ENCODE results near the gene ENO1.

ENO1 gene

DNA sequence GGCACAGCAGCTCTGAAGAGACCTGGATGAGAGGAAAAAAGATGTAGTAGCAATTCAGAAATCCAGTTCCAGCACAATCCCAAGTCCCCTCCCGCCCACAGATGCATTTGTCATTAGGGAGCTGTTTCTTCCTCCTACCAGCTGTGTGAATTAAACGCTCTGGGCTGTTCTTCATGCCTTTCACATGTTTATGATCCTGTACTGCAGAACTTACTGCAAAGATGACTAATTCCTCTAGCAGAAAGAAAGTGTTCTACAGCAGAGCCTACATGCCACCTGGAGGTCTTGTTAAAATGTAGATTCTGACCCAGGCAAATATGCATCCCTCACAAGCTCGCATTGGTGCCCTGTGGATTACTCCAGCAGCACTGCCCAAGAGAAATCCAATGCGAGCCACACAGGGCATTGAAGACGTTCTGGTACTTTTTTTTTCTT, 6.5 kb downstream of the ENO1 start:
- CTCF ChIA-PET = interaction anchor here (0.8 to 1.7 kb wide), 5 partner anchors 9 to 133 kb away, joined by 3 to 7 read pairs (median 5); no protein-coding TSS in a partner anchor
- H3K27me3 Mint-ChIP-seq = no peaks in the 10 kb centered on the region
- peak overlapping the region; percentile 96 for H3K4me3 Mint-ChIP-seq
- H3K36me3 Mint-ChIP-seq = peaks cover 94% of the 10 kb centered on the region
- DNase-seq = no peak
- H3K4me1 Mint-ChIP-seq = peaks cover 81% of the 10 kb centered on the region
- H3K9me3 Mint-ChIP-seq = no peaks in the 10 kb centered on the region
- H3K27ac Mint-ChIP-seq = peak overlapping the region; percentile 98

DNA sequence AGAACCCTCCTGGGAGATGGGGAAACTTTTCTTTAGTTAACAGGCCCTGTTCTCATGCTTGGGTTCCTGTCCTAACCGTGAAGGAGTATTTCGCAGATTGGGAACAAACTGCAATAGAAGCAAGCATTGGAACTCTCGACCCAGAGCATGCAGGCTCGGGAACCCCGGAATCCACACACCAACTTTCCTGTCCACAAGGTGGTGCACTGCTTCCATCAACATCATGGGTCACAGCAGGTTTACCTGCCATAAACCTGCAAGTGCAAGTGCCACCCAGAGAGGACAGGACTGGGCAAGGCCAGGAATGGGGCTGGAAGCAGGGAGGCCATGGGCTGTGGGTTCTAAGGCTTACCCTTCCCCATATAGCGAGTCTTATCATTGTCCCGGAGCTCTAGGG, 6.9 kb downstream of the ENO1 start:
- peak overlapping the region; percentile 98 for H3K27ac Mint-ChIP-seq
- H3K4me3 Mint-ChIP-seq = peak overlapping the region; percentile 96
- H3K27me3 Mint-ChIP-seq = no peaks in the 10 kb centered on the region
- peaks cover 94% of the 10 kb centered on the region for H3K36me3 Mint-ChIP-seq
- DNase-seq = no peak
- H3K9me3 Mint-ChIP-seq = no peaks in the 10 kb centered on the region
- H3K4me1 Mint-ChIP-seq = peaks cover 84% of the 10 kb centered on the region
- CTCF ChIA-PET = interaction anchor here (1.2 to 1.7 kb wide), 4 partner anchors 9 to 133 kb away, joined by 3 to 7 read pairs (median 6); no protein-coding TSS in a partner anchor

DNA sequence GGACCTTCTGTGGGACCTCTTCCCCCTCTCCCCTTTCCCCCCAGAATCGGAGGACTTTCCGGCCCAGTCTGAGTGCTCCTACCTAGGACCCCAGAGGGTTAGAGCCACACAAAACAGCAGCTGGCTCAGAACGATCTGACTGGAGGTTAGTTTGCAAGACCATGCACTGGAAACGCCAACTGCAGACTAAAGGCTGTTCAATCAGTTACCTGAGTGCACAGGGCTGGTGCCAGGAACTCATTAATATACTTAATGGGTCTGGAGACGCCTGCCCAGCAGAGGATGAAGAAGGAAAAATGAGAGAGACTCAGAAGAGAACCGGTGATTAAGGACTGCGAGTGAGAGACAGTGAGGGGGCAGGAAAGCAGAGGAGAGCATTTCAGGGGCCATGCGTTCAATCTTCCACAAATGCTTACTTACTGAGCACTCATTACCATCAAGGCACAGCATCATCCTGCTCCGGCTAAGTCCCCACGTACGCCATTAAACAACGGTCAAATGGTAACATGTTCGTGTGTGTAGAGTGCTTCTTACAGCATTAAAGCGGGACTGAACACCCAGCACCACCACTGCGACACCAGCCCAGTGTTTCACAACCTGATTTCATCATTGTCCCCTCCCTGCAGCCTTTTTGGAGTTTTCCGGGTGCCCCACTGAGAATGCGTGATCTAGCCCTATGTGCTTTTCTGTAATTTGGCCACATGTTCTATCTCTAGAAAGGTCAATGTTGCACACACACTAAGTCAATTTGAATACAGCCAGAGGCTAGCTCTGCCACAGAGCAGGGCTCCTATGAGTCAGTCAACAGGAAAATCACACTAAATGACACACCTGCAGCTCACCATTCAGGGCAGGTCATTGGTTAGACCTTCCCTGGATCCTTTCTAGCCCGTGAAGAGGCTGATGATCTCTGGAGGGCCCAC, 7.6 kb downstream of the ENO1 start:
- CTCF ChIA-PET = interaction anchor here (0.8 to 2.2 kb wide), 5 partner anchors 9 to 134 kb away, joined by 3 to 7 read pairs (median 5); no protein-coding TSS in a partner anchor
- H3K27me3 Mint-ChIP-seq = no peaks in the 10 kb centered on the region
- DNase-seq = no peak
- H3K4me1 Mint-ChIP-seq = peaks cover 84% of the 10 kb centered on the region
- peaks cover 92% of the 10 kb centered on the region for H3K36me3 Mint-ChIP-seq
- peak overlapping the region; percentile 83 for H3K27ac Mint-ChIP-seq
- peak overlapping the region; percentile 96 for H3K4me3 Mint-ChIP-seq
- no peaks in the 10 kb centered on the region for H3K9me3 Mint-ChIP-seq

DNA sequence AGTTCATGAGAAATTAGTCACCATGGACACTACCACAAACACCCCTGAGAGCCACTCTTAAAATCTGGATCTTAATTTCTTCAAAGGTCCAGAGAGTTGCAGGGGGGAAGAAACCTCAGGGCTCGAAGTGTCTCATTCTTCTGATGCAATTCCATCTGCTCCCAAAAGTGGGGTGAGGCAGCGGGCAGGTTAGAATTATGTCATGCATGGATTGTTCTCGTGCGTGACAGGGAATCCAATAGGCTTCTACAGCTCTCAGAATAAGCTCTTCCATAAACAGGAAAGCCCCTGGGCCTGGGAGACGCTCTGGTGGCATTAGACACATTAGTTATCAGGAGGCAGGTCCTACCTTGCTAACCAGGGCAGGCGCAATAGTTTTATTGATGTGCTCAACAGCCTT, 8.4 kb downstream of the ENO1 start:
- no peak for DNase-seq
- CTCF ChIA-PET = interaction anchor here (0.9 to 2.2 kb wide), 4 partner anchors 9 to 135 kb away, joined by 3 to 7 read pairs (median 6); no protein-coding TSS in a partner anchor
- no peaks in the 10 kb centered on the region for H3K27me3 Mint-ChIP-seq
- H3K4me1 Mint-ChIP-seq = peaks cover 81% of the 10 kb centered on the region
- H3K4me3 Mint-ChIP-seq = peak overlapping the region; percentile 6
- H3K36me3 Mint-ChIP-seq = peaks cover 91% of the 10 kb centered on the region
- no peaks in the 10 kb centered on the region for H3K9me3 Mint-ChIP-seq
- peak overlapping the region; percentile 78 for H3K27ac Mint-ChIP-seq

DNA sequence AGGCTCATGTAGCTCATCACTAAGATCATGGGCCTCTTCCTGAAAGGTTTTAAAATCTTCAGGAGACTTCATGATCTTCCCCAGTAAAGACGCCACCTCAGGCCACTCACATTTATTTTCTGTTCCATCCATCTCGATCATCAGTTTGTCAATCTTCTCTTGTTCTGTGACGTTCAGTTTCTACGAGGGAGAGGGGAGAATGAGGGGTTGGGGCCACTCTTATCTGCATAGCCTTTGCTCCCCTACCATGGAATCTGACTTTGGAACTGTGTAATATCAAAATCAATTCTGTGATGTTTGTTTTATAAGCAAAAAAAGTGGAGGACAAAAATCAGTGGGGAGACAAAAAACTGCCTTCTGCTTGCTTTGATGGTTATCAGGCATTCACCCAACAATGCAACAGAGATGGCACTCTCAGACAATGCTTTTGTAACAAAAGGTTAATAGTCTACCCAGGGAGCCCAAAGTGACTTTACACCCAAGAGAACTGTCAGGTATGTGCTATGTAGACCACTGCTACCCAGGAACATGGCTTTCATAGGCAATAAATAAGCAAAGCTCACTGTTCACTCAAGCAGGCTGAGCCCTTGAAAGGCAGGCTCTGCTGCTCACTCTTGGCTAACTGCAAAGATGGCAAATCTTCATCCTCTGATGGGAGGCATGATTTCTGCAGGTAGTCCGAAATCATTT, 10.5 kb downstream of the ENO1 start:
- CTCF ChIA-PET = interaction anchor here (1.0 to 2.2 kb wide), 3 partner anchors 9 to 137 kb away, joined by 3 to 7 read pairs (median 5); no protein-coding TSS in a partner anchor
- peaks cover 89% of the 10 kb centered on the region for H3K36me3 Mint-ChIP-seq
- H3K9me3 Mint-ChIP-seq = no peaks in the 10 kb centered on the region
- H3K27ac Mint-ChIP-seq = no peak overlapping the region
- no peak for DNase-seq
- H3K4me1 Mint-ChIP-seq = peaks cover 76% of the 10 kb centered on the region
- H3K27me3 Mint-ChIP-seq = no peaks in the 10 kb centered on the region
- no peak overlapping the region for H3K4me3 Mint-ChIP-seq

DNA sequence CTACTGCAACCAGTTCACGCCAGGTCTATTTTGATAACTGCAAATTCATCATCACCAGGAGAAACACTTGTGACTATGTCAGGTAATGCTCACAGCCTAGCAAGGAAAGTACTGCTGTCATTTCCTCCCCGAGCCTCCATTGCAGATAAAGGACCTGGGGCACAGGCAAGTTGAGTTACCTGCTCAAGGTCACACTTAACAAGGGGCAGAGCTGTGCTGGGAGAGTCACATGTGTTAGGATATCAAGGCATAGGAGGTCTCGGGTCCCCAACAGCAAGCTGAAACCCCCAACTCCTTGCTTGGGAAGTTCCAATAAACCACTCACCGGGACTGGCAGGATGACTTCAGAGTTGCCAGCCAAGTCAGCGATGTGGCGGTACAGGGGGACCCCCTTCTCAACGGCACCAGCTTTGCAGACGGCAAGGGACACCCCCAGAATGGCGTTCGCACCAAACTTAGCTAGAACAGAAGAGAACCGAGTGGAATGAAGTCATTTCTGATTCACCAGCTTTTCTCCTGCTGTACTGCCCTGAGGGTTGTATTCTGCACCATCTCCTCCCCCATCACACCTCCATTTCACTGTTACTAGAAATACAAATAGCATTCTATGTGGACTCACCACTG, 11.6 kb downstream of the ENO1 start:
- Mint-ChIP-seq H3K36me3 (peaks cover 89% of the 10 kb centered on the region), H3K4me3 (no peak overlapping the region), H3K4me1 (peaks cover 74% of the 10 kb centered on the region), H3K9me3 (no peaks in the 10 kb centered on the region), H3K27me3 (no peaks in the 10 kb centered on the region), H3K27ac (peak overlapping the region; percentile 74)
- CTCF ChIA-PET = interaction anchor here (1.0 to 1.6 kb wide), 3 partner anchors 8 to 138 kb away, joined by 3 to 6 read pairs (median 3); no protein-coding TSS in a partner anchor
- no peak for DNase-seq

DNA sequence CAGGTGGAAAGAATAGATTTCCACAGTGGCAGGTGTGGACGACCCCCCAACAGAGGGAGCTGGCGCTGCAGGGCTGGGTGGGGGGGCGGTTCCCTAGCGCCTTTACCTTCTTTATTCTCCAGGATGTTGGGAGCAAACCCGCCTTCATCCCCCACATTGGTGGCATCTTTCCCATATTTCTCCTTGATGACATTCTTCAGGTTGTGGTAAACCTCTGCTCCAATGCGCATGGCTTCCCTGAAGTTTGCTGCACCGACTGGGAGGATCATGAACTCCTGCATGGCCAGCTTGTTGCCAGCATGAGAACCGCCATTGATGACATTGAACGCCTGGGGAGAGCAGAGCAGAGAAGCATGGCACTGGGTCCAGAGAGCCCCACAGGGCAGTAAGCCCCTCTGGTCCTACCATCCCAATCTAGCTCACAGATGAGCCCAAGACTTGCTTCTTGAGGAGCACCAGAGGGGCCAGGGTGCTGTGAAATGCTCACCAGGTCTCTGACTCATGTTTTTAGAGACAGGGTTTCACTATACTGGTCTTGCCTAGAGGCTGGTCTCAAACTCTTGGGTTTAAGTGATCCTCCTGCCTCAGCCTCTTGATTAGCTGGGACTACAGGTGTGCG, 12.2 kb downstream of the ENO1 start:
- Mint-ChIP-seq H3K27ac (peak overlapping the region; percentile 71), H3K4me1 (peaks cover 71% of the 10 kb centered on the region)
- CTCF ChIA-PET = interaction anchor here (1.1 to 1.6 kb wide), 3 partner anchors 7 to 139 kb away, joined by 3 to 6 read pairs (median 3); no protein-coding TSS in a partner anchor

DNA sequence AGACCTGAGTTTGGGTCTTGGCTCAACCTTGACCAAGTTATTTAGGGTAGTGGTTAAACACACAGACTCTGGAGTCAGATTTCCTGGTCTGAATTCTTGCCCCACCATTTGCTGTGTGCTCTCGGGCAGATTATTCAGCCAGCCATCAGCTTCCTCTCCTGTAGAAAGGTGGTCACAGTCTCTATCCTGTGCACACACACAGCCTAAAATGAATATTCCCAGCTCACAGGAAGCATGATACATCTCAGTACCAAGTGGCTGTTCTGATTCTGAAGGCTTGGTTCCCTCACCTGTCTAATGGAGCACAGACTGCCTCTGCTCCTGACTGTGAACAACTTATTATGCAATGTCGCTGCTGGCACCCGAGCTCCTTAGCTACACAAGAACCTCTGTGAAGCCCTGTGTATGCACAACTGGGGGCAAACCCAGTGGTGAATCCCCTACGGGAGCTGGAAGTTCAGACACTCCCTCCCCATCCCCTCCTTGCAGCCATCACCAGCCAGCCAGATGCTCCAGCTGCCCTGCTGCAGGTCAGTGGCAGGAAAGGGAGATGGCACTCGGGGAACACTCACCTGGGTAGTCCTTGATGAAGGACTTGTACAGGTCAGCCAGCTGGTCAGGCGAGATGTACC, 13.7 kb downstream of the ENO1 start:
- Mint-ChIP-seq H3K27ac (peak overlapping the region; percentile 76), H3K4me1 (peaks cover 69% of the 10 kb centered on the region), H3K9me3 (no peaks in the 10 kb centered on the region), H3K27me3 (no peaks in the 10 kb centered on the region), H3K36me3 (peaks cover 85% of the 10 kb centered on the region), H3K4me3 (no peak overlapping the region)
- CTCF ChIA-PET = interaction anchor here (0.8 to 1.6 kb wide), 5 partner anchors 16 to 140 kb away, joined by 3 to 7 read pairs (median 3); no protein-coding TSS in a partner anchor
- no peak for DNase-seq

More for the DNA sequence above, 12.2 kb downstream of the ENO1 start:
- H3K9me3 Mint-ChIP-seq = no peaks in the 10 kb centered on the region
- DNase-seq = no peak
- no peak overlapping the region for H3K4me3 Mint-ChIP-seq
- peaks cover 87% of the 10 kb centered on the region for H3K36me3 Mint-ChIP-seq
- H3K27me3 Mint-ChIP-seq = no peaks in the 10 kb centered on the region

DNA sequence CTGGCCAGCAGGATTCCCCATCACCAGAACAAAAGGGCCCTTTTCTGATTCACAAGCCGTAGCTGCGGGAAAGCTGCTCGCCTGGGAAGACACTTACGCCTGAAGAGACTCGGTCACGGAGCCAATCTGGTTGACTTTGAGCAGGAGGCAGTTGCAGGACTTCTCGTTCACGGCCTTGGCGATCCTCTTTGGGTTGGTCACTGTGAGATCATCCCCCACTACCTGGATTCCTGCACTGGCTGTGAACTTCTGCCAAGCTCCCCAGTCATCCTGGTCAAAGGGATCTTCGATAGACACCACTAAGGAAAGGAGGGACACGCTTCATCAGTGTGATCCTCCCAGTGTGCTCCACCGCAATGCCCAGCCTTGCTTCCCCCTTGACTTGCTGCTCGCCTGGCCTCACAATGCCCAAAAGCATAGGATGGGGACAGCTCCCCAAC, 14.7 kb downstream of the ENO1 start:
- Mint-ChIP-seq H3K27me3 (no peaks in the 10 kb centered on the region), H3K4me3 (no peak overlapping the region), H3K36me3 (peaks cover 82% of the 10 kb centered on the region), H3K4me1 (peaks cover 65% of the 10 kb centered on the region), H3K27ac (peak overlapping the region; percentile 60), H3K9me3 (no peaks in the 10 kb centered on the region)
- CTCF ChIA-PET = interaction anchor here (1.5 to 3.9 kb wide), 4 partner anchors 8 to 141 kb away, joined by 3 to 16 read pairs (median 12); no protein-coding TSS in a partner anchor
- DNase-seq = no peak

DNA sequence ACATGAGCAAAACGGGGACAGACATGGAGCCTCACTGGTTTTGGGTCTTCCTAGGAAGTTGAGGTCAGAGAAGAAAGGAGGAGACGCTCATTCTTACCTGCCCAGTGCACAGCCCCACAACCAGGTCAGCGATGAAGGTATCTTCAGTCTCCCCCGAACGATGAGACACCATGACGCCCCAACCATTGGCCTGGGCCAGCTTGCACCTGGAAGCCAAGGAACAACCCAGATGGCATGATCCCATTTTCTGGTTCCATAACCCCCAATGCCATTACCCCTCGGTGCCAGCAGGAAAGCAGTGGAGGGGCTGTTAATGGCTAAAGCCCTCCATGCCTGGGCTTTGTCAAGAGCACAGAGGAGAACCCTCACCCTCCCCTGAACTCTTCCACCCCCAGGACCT, 15.3 kb downstream of the ENO1 start:
- H3K36me3 Mint-ChIP-seq = peaks cover 87% of the 10 kb centered on the region
- DNase-seq = no peak
- no peaks in the 10 kb centered on the region for H3K27me3 Mint-ChIP-seq
- peak overlapping the region; percentile 60 for H3K27ac Mint-ChIP-seq
- H3K4me1 Mint-ChIP-seq = peaks cover 72% of the 10 kb centered on the region
- H3K9me3 Mint-ChIP-seq = no peaks in the 10 kb centered on the region
- CTCF ChIA-PET = interaction anchor here (1.4 to 3.9 kb wide), 5 partner anchors 9 to 141 kb away, joined by 5 to 16 read pairs (median 15); no protein-coding TSS in a partner anchor
- no peak overlapping the region for H3K4me3 Mint-ChIP-seq

DNA sequence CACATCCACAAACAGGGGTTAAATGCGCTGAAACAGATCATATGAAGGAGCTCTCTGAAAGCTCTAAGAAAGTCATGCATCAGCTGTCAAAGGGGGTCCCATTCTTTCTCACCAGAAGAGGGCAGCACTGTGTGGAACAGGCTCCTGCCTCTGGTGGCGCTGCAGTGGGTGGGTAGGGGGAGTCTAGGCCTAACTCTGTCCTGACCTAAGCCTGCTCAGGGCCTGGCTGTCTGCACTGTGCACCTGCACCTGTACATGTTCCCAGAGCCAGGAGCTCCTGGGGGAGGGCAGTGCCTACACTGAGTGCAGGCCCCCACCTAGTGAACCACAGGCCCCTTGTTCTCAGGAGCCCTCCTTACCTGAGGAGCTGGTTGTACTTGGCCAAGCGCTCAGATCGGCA, 16.0 kb downstream of the ENO1 start:
- Mint-ChIP-seq H3K4me3 (no peak overlapping the region), H3K36me3 (peaks cover 85% of the 10 kb centered on the region), H3K4me1 (peaks cover 69% of the 10 kb centered on the region)

DNA sequence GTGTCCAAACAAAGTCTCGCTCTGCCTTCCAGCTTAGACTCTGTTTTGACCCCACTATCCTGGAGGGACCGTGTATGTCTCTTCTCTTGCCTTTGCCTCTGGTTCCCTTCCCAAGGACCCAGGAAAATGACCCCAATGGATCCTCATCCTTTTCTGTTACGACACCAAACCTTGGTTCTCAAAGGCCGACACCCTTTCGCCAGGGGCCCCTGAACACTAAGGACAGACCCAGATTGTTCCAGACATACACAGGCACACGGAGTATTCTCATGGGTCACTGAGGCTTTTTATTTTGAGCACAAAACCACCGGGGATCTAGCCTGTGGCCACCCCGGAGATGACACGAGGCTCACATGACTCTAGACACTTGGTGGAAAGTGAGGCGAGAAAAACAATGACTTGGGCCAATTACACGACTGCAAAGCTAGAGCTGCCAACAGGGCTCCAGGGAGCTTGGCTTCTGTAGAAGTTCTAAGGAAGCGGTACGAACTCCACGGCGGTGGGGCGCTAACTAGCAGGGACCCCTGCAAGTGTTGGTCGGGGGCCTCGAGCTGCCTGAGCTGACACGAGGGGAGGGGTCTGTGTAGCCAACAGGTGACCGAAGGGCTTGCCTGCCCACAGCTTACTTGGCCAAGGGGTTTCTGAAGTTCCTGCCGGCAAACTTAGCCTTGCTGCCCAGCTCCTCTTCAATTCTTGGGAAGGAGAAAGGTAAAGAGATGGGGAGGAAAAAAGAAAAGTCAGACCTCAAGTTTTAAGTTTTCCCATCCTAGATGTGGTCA, 17.6 kb downstream of the ENO1 start:
- no peaks in the 10 kb centered on the region for H3K27me3 Mint-ChIP-seq
- CTCF ChIA-PET = interaction anchor here (0.6 to 4.2 kb wide), 13 partner anchors 9 to 144 kb away, joined by 3 to 37 read pairs (median 4); no protein-coding TSS in a partner anchor
- H3K36me3 Mint-ChIP-seq = peaks cover 85% of the 10 kb centered on the region
- DNase-seq = no peak
- H3K4me1 Mint-ChIP-seq = peaks cover 59% of the 10 kb centered on the region
- peak overlapping the region; percentile 34 for H3K27ac Mint-ChIP-seq
- H3K4me3 Mint-ChIP-seq = no peak overlapping the region
- H3K9me3 Mint-ChIP-seq = no peaks in the 10 kb centered on the region

More for the DNA sequence above, 16.0 kb downstream of the ENO1 start:
- Mint-ChIP-seq H3K9me3 (no peaks in the 10 kb centered on the region), H3K27me3 (no peaks in the 10 kb centered on the region), H3K27ac (peak overlapping the region; percentile 53)
- DNase-seq = peak; percentile 65
- CTCF ChIA-PET = interaction anchor here (0.7 to 3.9 kb wide), 7 partner anchors 9 to 142 kb away, joined by 3 to 16 read pairs (median 7); no protein-coding TSS in a partner anchor
